Lower lobe of right lung (tissue), 2 donors: ENCODE measurements around the gene GPR156. TPM values are rescaled to one million over a fixed set of nuclear protein-coding genes. Genes with fewer than 3 reads are reported as not detected.

Source experiments
- ATAC-seq, 2 donors: fragments of 200-7000 bp; cut with Tn5 transposase; one replicate each; pipeline ENCODE4 v1.9.1; 2020 to 2022; ENCODE audit warnings: mild to moderate bottlenecking in 2 of 2, moderate library complexity in 2 of 2
- DNase-seq: peaks from one replicate; pipeline ENCODE4 v3.0.0-alpha.2; 2020
- H3K27ac ChIP-seq: fragments of 200-600 bp; one replicate; pipeline ENCODE4 v1.8.0; 2022
- H3K27me3 ChIP-seq: fragments of 200-600 bp; one replicate; pipeline ENCODE4 v1.8.0; 2022; ENCODE audit warnings: low read depth
- H3K36me3 ChIP-seq: fragments of 200-600 bp; one replicate; pipeline ENCODE4 v1.8.0; 2022; ENCODE audit warnings: mild to moderate bottlenecking
- H3K4me1 ChIP-seq: fragments of 200-600 bp; one replicate; pipeline ENCODE4 v1.8.0; 2022
- H3K4me3 ChIP-seq: fragments of 200-600 bp; one replicate; pipeline ENCODE4 v1.8.0; 2022; ENCODE audit warnings: mild to moderate bottlenecking
- H3K9me3 ChIP-seq: fragments of 200-600 bp; one replicate; pipeline ENCODE4 v1.8.0; 2022
- intact Hi-C: fragments of 100-400 bp; cut with DNase I; formaldehyde crosslinking; loops from one replicate; pipeline ENCODE4 v1.11.0; 2022
- total RNA-seq: library from RNA; stranded (reverse); fragmentation: NEBNext Ultra II Directional; extraction: Animal tissue kit (Norgen Biotek cat#: 25700); gene quantifications from one replicate; pipeline ENCODE4 v1.2.1, GENCODE V29; 2021
- TF ChIP-seq, protein P1 (sequence below): fragments of 200-600 bp; IDR thresholded peaks from one replicate; pipeline ENCODE4 v1.8.0; 2022; ENCODE audit warnings: antibody characterized with exemption, mild to moderate bottlenecking
- donor health status: DM: no; HTN: yes; CAD: no; lungs with severe emphysema.

GPR156 gene
- total RNA-seq, 1 donor from 2014 or later = 0.32 TPM

DNA sequence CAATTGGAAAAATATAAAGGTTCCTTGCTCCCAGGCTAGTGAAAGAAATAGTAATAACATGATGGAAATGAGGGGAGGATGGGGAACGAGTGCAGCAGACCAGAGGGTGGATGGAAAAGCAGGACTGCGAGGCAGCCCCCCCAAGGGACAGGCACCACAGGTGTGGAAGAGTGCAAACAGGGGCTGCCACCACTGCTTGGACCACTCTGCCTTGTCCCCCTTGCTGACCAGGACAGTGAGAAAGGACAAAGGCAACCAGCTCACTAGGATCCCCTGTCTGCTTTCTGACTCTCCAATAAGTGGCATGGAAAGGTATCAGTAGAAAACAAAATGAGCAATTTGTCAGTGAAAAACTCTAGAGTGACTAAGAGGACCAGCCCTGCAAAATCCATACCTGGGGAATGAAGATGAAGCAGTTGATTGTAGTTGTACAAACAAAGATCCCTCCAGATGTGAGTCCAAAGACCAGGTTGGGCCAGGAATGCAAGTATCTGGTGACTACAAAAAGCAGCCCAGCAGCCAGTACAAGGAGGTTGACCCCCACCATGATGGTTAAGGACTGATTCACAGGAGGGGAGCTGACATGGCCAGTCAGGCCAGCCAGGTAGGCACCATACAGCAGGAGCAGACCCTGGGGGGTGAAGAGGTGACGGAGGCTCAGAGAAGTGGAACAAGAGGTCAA, 104.2 kb downstream of the GPR156 start:
- Histone ChIP-seq H3K9me3 (no peaks in the 10 kb centered on the region), H3K4me1 (peaks cover 15% of the 10 kb centered on the region), H3K27me3 (no peaks in the 10 kb centered on the region), H3K27ac (no peak overlapping the region), H3K4me3 (no peak overlapping the region), H3K36me3 (no peaks in the 10 kb centered on the region)
- TF ChIP-seq, protein P1, sequence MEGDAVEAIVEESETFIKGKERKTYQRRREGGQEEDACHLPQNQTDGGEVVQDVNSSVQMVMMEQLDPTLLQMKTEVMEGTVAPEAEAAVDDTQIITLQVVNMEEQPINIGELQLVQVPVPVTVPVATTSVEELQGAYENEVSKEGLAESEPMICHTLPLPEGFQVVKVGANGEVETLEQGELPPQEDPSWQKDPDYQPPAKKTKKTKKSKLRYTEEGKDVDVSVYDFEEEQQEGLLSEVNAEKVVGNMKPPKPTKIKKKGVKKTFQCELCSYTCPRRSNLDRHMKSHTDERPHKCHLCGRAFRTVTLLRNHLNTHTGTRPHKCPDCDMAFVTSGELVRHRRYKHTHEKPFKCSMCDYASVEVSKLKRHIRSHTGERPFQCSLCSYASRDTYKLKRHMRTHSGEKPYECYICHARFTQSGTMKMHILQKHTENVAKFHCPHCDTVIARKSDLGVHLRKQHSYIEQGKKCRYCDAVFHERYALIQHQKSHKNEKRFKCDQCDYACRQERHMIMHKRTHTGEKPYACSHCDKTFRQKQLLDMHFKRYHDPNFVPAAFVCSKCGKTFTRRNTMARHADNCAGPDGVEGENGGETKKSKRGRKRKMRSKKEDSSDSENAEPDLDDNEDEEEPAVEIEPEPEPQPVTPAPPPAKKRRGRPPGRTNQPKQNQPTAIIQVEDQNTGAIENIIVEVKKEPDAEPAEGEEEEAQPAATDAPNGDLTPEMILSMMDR = no peak
- DNase-seq = no peak
- intact Hi-C loops = no loop called here
- no peak for ATAC-seq

DNA sequence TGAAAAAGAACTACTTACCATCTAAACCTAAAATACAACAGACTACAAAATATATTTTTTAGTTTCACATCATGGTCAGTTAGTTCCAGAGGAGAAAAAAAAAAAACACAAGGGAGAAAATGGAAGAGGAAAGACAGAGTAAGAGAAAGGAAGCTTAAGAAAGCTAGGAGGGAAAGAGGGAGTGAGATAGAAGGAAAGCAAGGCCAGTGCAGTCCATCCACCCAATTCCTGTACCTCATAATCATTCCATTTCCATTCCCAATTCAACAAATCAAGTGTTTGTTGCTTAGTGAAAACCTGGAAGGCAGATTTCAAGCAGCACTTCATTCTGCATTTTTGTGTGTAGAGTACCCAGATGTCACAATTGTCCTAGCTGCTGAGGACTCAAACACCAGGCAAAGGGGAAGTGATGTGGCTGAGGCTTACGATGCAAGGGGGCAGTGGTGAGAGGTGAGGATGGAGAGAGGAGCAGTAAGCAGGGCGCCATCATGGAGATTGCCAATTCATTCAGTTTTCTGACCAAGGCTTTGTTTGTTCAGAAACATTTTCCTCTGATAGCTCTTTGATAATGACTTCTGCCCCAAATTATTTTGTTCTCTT, 107.2 kb downstream of the GPR156 start:
- peaks cover 15% of the 10 kb centered on the region for H3K4me1 ChIP-seq
- TF ChIP-seq, protein P1 = no peak
- no peaks in the 10 kb centered on the region for H3K27me3 ChIP-seq
- peak; percentile 64 to 75 for ATAC-seq
- intact Hi-C loops = no loop called here
- no peak overlapping the region for H3K4me3 ChIP-seq
- DNase-seq = no peak
- no peaks in the 10 kb centered on the region for H3K9me3 ChIP-seq
- peak overlapping the region; percentile 25 for H3K27ac ChIP-seq
- no peaks in the 10 kb centered on the region for H3K36me3 ChIP-seq

DNA sequence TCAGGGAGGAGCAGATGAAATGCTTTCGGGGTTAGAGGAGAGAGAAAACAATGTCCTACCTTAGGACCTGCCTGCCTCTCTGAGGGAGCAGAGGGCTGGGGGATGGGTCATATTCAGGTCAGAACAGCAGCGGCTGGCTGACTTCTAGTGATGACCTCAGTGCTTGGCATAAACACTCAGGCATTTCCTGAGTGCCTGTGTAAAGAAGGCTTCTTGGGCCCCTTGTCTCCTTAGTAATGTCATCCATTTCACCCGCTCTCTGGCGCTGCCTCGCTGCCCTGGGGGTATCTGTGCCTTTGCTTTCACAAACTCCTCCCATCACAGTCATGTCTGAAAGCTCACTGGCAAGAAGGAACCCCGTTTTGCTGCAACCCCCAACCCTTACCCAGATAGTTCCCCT, 107.9 kb downstream of the GPR156 start:
- peak; percentile 60 for DNase-seq
- intact Hi-C loops = no loop called here
- Histone ChIP-seq H3K27ac (peak overlapping the region; percentile 25), H3K4me3 (no peak overlapping the region), H3K36me3 (no peaks in the 10 kb centered on the region), H3K9me3 (no peaks in the 10 kb centered on the region), H3K27me3 (no peaks in the 10 kb centered on the region), H3K4me1 (peaks cover 15% of the 10 kb centered on the region)
- ATAC-seq = peak; percentile 87 to 92
- TF ChIP-seq, protein P1 = no peak

DNA sequence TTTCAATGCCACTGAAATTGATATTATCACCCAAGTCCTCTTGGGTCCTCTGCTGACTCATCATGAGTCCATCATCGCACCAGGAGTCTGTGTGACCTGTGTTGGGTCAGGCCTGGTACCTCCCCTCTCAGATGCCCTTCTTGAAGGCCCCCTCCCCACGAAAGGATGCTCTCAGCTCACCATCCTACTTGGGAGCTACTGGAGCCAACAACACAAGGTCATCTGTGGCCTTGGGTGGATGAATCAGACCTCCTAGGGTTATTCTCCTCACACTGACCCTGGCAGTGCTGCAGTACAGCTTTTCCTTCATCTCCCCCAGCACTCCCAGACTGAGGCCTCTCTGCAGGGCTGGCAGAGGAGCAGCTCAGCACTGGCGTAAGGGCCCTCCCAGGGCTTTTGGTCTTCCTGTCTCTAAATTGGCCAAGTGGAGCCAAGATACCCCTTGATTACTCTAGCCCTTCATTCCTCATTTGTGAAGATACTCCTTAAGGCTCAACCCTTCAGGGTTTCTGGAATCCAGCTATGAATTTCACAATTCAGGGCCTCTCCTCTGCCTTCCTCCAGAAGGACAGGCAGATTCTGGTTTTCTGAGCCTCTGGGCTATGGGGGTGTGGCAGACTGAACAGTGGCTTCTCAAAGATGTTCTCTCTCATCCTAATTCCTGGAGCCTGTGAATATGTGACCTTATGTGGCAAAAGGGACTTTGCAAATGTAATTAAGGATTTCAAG, 110.0 kb downstream of the GPR156 start:
- no peak overlapping the region for H3K27ac ChIP-seq
- ATAC-seq (no peak), DNase-seq (no peak)
- intact Hi-C loops = no loop called here
- H3K36me3 ChIP-seq = no peaks in the 10 kb centered on the region
- no peaks in the 10 kb centered on the region for H3K27me3 ChIP-seq
- no peak overlapping the region for H3K4me3 ChIP-seq
- TF ChIP-seq, protein P1 = no peak
- H3K9me3 ChIP-seq = no peaks in the 10 kb centered on the region
- H3K4me1 ChIP-seq = peaks cover 15% of the 10 kb centered on the region

DNA sequence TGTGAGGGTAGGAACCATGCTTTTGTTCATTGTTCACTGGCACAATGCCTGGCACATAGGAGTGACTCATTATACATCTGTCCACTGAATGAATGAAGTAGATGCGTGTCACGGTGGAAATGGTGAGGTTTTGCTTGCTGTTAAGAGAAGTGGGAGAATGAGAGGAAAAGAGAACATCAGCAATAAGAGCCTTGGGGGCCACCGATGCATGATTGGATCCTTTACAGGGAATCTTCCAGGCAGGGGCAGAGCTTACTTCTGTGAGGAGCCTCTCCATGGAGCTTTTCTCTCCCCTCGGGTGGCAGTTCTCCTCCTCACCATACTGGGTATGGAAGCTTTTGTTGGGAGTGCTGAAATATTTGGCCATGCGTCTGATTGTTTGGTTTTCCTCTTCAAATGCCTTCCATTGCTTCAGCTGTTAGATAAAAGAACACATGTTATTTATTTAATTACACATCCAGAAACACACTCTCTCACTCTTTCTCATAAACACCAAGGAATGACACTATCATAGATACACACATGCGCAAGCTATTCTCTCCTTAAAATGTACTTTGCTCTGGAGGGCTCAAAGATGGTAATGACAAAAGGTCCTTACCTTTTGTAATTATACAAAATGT, 111.9 kb downstream of the GPR156 start:
- Histone ChIP-seq H3K4me1 (peaks cover 15% of the 10 kb centered on the region), H3K27me3 (no peaks in the 10 kb centered on the region), H3K4me3 (no peak overlapping the region), H3K36me3 (no peaks in the 10 kb centered on the region), H3K27ac (peak overlapping the region; percentile 5), H3K9me3 (no peaks in the 10 kb centered on the region)
- ATAC-seq = peak; percentile 4 to 54
- TF ChIP-seq, protein P1 = no peak
- no peak for DNase-seq
- intact Hi-C loops = no loop called here
